Middle frontal gyrus (tissue), 1 donor: ENCODE data around the gene RNF182.
"Not testable (repeated sequence)": the region's sequence is repeated elsewhere in the genome, so short reads cannot be mapped to it uniquely, and the experiment has no call there.

Source experiments
- DNase-seq: peaks from one replicate; pipeline ENCODE4 v3.0.0-alpha.2; 2015; ENCODE audit warnings: low spot score; ENCODE audit errors: extremely low spot score

Gene RNF182

GRCh38 chr6:13916230-13916944, 8.4 kb upstream of the RNF182 start:
- no peak for DNase-seq

GRCh38 chr6:13917141-13917540, 7.6 kb upstream of the RNF182 start:
- no peak for DNase-seq

- no peak for DNase-seq
These were observed 6.0 kb upstream of the RNF182 start for GRCh38 chr6:13918686-13919250.

- DNase-seq = no peak
These were observed 4.9 kb upstream of the RNF182 start for GRCh38 chr6:13919861-13920260.

GRCh38 chr6:13920552-13920951, 4.2 kb upstream of the RNF182 start:
- DNase-seq = no peak

GRCh38 chr6:13922750-13923149, 2.0 kb upstream of the RNF182 start:
- no peak for DNase-seq

- DNase-seq = no peak
These were observed 1.1 kb upstream of the RNF182 start for GRCh38 chr6:13923527-13924145.

- no peak for DNase-seq
These were observed 405 bp upstream of the RNF182 start for GRCh38 chr6:13924146-13924948.

GRCh38 chr6:13926378-13926777, 1.6 kb downstream of the RNF182 start:
- DNase-seq = no peak

GRCh38 chr6:13927203-13927602, 2.5 kb downstream of the RNF182 start:
- DNase-seq = no peak

- no peak for DNase-seq
These were observed 4.4 kb downstream of the RNF182 start for GRCh38 chr6:13929196-13929595.

- no peak for DNase-seq
These were observed 7.1 kb downstream of the RNF182 start for GRCh38 chr6:13931797-13932402.

- DNase-seq = no peak
These were observed 8.0 kb downstream of the RNF182 start for GRCh38 chr6:13932785-13933184.

GRCh38 chr6:13934721-13935120, 10.0 kb downstream of the RNF182 start:
- no peak for DNase-seq

- no peak for DNase-seq
These were observed 10.6 kb downstream of the RNF182 start for GRCh38 chr6:13935190-13935880.

- DNase-seq = not testable (repeated sequence)
These were observed 11.1 kb downstream of the RNF182 start for GRCh38 chr6:13935881-13936261.

GRCh38 chr6:13941902-13942301, 17.1 kb downstream of the RNF182 start:
- DNase-seq = no peak

GRCh38 chr6:13943943-13944342, 19.2 kb downstream of the RNF182 start:
- DNase-seq = no peak

GRCh38 chr6:13946506-13946905, 21.8 kb downstream of the RNF182 start:
- no peak for DNase-seq

- DNase-seq = no peak
These were observed 22.9 kb downstream of the RNF182 start for GRCh38 chr6:13947611-13948178.

GRCh38 chr6:13952101-13952500, 27.3 kb downstream of the RNF182 start:
- DNase-seq = no peak
